ENCODE results near the gene IGIP.

The IGIP gene

DNA sequence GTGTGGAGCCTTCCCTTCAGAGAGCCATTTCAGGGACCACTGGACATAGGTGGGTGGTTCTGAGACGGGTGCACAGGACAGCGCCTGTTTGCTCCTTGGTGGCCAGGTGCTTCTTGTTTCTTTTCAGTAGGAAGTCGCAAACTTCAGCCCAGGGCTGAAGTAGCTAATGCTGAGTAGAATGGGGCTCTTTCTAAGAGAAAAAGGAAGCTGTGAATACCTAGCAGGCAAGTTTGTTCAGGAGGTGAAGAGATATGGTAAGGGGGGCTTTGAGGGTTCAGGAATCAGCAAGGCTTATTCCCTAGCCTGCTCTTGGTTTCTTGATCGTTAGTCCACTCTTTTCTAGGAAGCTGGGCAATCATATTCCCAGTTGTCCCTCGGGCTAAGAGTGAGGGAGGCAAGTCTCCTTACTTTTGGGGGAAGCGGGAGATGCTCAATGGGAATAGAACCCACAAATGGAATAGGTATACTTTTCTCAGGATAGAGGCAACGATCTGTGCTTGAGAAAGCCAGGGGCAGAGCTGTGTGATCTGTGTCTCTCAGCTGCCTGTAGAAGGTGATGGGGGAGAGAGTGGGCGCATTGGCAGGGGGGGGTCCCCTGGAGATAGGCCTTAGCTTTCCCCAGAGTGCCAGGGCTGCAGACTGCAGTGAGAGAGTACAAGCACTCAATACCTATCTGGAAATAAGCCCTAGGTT lies 13.7 kb upstream of the IGIP start:
- DNase-seq (ENCODE audit: low spot score): no peak

DNA sequence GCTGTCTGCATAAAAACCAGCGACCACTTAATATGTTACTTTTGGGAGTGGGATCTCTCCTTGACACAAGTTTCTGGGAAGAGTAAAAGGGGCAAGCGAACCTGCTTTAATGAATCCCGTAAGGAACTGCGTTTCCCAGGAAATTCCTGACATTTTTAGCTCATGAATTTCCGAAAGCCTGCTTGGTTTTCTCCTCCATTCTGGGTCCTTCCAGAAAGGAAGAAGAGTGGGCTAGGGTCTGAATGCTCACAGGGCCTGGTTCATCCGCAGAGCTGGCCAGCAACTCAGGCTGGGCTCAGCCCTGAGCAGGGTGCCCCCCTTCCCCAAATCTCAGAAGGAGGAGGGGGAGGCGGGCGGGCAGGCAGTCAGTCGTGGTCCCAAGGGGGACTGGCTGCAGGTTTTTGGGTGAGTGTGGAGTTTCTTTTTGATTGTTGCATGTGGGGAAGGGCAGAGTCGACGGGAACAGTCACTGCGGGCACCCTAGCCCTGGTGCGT lies 13.0 kb upstream of the IGIP start:
- no peak for DNase-seq (ENCODE audit: low spot score)

DNA sequence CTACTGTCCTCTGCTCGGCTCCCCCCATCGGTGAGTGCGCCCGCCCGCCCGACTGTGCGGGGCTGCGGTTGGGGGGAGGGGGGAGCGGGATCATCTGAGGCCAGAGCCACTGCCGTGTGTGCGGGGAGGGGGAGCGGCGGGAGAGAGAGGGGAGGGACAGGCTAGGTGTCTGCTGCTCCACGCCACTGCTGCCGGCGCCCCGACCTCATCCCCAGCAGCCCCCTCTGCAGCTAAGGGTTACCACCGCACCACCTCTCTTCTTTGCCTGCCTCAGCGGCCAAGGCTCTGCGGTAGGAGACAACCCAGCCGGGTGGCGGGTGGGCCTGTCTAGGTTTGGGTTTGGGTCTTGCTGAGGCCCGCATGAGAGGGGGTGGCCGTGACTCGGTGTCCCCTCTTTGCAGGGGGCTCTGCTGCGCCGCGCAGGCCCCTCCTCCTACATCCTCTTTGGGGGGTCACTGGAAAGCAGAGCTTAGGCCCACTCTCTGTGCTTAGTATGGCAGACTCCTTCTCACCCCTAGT lies 12.5 kb upstream of the IGIP start:
- DNase-seq (ENCODE audit: low spot score): no peak

DNA sequence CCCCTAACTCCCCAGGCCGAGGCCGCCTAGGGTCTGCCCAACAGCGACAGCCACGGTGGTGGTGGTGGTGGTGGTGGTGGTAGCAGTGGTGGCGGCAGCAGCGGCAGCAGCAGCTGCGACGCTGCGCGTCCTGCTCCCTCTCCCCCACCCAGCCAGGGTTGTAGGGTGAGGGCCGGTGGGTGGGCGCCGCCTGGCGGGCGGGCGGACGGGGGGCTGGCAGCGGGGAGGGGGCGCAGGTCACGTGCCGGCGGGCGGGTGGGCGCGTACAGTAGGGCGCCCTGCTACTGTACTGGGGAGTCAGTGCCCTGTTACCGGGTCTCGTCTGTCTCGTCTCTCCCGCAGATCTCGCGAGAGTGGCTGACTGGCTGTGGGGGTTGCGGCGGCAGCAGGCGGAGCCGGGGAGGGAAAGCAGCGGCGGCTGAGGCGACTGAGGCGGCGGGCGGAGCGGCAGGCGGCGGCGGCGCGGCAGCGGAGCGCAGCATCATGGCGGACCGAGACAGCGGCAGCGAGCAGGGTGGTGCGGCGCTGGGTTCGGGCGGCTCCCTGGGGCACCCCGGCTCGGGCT lies 12.0 kb upstream of the IGIP start, which contains the start of gene PURA:
TSS of gene PURA (plus strand) at position 411 of the 565 bp plus-strand sequence. CDS start at position 484, 73 bp downstream.
- DNase-seq (ENCODE audit: low spot score): peak; percentile 97

DNA sequence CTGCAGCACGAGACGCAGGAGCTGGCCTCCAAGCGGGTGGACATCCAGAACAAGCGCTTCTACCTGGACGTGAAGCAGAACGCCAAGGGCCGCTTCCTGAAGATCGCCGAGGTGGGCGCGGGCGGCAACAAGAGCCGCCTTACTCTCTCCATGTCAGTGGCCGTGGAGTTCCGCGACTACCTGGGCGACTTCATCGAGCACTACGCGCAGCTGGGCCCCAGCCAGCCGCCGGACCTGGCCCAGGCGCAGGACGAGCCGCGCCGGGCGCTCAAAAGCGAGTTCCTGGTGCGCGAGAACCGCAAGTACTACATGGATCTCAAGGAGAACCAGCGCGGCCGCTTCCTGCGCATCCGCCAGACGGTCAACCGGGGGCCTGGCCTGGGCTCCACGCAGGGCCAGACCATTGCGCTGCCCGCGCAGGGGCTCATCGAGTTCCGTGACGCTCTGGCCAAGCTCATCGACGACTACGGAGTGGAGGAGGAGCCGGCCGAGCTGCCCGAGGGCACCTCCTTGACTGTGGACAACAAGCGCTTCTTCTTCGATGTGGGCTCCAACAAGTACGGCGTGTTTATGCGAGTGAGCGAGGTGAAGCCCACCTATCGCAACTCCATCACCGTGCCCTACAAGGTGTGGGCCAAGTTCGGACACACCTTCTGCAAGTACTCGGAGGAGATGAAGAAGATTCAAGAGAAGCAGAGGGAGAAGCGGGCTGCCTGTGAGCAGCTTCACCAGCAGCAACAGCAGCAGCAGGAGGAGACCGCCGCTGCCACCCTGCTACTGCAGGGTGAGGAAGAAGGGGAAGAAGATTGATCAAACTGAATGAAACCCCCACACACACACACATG lies 11.2 kb upstream of the IGIP start:
- peak; percentile 38 for DNase-seq (ENCODE audit: low spot score)

DNA sequence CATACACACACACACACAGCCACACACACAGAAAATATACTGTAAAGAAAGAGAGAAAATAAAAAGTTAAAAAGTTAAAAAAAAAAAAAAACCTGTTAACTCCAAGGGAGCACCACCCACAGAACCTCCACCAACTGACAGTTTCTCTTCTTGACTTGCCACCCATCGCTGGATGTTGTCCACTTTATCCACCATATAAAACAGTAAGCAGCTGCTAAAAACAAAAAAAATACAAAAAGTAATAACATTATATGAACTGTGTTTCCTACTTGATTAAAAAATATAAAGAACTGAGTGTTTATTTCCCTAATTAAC lies 10.6 kb upstream of the IGIP start:
- DNase-seq (ENCODE audit: low spot score): no peak

DNA sequence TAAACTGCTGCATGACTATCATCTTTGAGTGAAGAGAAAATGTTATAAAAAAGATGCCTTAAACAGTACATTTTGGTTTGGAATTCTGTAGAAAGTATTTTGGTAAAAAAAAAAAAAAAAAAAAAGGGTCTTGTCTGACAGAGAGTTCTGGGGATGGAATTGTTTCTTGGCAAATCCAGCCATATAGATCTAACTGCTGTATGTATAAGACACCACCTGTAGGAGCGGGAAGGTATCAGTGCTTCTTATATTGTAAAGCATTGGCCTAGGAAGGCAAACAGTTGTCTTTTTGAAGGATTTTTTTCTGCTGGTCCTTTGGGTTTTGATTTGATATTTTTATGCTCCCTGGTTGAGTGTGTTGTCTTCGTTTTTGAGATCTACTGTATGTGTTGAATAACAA lies 9.0 kb upstream of the IGIP start:
- DNase-seq (ENCODE audit: low spot score): no peak

DNA sequence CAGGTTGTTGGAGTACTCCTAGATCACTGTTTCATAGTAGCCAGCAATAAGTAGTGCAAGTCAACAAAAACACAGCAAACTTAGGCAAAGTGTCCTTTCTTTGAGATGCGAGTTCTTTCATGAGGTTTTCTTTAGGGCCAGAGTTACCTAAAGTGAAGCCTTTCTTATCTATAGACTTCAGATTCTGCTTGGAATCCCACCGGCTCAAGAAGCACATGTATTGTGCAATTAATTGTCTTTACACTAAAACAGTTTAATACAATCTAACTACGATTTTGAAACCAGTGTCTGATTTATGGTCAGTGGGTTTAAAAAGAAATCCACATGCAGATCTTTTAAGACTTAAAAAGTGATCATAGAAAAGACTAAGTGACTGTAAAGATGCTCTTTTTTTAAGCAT lies 8.2 kb upstream of the IGIP start:
- no peak for DNase-seq (ENCODE audit: low spot score)

DNA sequence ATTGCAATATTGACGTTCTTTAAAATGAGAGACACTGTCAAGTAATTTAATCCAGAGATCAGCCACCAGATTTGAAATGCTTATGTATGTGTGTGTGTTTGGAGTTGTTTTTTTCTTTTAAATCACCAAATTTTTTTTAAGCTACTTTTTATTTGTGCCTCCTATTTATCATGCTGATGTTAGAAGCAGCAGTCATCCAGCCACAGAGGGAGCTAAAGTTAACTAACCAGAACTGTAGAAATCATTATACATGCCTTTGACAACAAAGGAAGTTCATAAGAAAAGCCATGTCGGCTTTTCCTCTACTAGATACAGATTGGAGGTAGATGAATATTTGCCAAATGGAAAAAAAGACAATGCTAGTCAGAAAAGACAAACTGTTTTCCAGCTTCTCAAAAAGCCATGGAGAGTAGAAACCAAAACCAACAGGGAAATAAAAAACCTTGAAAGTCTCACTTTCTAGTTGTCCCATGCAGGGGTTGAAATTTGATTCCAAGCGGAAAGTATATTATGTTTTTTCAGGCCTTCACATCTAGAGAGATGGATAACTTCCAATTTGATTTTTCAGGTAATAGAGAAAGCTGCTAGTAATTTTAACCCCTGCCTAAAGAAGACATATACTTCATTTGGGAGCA lies 7.3 kb upstream of the IGIP start:
- DNase-seq (ENCODE audit: low spot score): no peak

DNA sequence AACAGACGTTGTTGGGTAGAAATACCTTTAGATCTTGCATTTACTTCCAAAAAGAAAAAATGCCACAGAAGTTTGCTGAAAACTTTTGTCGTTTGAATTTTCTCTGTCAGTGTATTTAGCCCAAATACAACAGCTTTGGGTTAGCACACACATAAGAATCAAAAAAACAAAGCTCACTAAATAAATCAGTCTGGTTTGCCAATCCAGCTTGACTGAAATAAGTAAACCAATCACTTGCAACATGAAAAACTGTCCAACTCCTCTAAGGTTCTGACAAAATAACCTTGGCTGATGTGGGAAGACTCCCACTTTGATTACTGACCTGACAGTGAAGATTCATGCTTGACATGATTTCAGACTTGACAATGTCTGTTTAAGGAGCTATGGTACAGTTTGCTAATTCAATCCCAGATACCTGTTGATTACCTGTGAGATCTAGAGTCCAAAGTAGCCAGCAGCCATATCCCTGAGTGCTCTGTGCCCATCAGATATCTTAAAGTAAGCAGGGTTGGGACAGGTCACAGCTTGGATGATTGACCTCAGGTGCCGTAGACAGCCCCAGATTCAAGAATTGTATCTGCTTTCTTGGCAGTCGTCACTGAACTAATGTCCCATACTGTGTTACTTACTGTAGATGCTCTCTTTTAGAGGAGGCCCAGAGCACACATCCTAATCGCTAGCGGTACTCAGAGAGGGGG lies 727 bp downstream of the IGIP start:
- no peak for DNase-seq (ENCODE audit: low spot score)

DNA sequence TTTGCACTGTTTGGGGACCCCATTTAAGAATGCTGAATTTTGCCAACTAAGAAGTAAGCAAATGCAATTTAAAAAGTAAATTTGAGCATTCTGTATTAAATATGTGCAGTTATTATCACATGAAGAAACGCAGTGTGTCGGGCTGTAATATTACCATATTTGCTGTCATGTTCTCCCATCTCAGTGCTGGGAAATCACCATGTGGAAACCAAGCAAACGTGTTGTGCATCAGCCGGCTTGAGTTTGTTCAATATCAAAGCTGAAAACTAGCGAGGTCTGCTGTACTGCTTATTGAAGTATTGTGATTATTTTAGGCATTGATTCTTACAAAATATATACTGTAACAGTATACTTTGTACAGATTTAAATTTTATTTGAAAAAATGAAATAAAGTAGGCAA lies 2.6 kb downstream of the IGIP start:
- no peak for DNase-seq (ENCODE audit: low spot score)

DNA sequence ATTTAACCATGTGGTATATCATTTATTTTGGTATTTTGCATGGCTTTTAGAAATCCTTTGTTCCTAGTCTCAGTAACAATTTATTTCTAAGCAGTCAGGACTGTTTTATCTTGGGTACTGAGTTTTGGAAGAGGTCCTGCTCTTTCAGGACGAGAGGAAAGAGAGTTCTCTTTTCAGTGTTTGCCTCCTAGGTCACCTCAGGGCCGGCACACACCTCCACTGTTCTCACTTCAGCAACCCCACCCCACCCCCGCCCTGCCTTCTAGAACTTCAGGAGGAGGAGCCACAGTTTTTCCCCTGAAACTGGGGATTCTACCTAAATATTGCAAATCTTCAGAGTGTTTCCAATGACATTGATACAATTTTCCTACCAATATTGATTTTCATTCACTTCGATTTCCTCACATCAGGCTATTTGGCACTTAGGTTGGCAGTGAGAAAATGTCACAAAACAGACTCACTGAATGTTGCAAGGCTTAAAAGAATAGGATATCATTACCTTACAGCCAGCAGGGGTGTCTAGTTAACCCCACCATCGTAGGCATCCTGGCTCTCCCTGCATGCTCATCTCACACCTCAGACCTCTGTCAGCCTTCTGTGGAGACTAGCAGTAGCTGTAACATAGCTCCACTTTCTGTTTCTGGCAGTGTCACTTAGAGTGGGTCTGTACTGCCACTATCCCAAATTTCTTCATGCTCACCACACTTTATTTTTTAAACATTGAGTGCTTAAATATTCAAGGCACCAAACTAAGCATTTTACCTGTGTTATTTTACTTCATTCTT lies 5.4 kb downstream of the IGIP start:
- DNase-seq (ENCODE audit: low spot score): no peak

DNA sequence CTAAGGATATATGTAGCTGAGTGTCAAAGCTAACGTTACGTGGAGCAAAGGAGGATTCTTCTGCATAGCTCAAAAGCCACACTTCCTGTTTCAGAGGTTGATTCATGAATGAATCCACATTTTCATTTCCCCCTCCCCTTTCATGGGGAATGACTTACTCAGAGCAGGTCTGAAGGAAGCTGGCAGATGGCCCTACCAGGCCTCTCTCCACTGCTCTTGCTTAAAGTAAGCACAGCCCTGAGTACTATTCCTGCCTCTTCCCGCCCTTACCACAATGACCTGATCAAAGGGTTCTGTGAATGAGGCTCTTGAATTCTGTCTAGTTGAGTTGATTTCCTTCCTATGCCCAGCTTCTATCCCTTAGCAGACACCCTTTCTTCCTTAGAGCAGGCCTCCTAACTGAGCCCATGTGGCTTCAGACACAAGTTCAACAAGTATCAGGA lies 6.3 kb downstream of the IGIP start:
- peak; percentile 15 for DNase-seq (ENCODE audit: low spot score)

DNA sequence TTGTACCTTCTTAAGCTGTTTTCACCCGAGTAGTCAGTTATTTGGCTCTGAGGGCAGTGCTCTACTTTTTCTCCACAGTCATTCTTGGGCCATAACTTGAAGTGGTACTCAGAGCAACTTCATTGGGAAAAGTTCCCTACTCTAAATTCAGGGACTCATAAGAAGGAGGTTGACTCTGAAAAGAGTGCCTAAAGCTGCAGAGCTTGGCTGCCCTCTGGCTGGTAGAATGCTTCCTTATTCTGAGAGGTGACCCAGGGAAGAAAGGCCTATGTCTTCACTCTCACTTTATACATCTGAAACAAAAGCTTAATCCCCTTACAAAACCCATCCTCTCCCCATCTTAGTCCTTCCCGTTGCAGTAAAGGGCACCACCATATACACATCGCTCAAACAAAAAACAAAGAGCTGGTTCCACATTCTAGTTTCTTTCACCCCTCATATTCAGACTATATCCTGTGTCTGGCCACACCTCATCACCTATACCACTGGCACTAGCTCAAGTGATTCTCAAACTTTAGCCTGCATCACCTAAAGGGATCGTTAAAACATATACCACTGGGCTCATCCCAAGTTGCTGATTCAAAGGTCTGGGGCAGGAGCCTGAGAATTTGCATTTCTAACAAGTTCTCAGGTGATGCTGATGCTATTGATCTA lies 7.9 kb downstream of the IGIP start:
- DNase-seq (ENCODE audit: low spot score): no peak

DNA sequence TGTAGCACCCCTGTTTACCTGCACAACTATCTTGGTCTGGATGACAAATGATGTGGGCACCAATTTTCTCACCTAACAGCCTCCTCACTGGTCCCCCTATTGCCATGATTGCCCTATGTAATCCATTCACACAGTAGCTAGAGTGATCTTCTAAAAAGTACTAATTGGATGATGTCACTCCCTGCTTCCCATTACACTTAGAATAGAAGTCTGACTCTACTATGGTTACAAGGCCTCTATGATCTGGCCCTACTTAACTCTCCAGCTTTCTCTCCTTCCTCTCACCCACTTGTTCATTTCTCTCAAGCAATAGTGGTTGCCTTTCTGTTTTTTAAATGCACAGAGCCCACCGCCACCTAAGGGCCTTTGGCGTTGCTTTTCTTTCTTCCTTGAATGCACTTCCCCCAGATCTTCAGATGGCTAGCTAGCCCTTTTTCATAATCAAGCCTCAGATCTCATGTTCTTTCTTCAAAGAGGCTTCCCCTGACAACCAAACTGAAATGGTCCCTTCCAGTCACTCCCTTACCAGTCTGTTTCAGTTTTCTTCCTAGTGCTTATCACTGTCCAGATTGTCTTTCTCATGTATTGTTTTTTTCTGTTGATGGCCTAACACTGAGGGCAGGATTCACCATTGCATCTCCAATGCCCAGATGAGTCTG lies 8.7 kb downstream of the IGIP start:
- DNase-seq (ENCODE audit: low spot score): no peak

DNA sequence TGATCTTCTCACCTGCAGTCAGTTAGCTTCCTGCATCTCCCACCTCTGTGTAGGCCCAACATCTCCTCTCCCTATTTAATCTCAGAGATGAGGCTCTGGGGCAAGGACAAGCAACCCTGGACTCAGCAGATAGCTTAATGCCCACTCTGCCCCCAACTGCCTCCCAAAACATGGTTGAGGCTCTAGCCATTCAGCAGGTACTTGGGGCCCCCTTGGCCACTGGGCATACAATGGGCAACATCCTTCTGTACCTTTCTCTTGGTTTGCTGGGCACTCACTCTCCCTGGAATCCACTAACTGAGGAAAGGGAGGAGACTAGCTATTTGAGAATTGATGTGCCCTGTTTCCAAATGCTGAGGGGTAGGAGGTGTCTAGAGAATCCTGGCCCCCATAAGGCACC lies 9.4 kb downstream of the IGIP start:
- no peak for DNase-seq (ENCODE audit: low spot score)

DNA sequence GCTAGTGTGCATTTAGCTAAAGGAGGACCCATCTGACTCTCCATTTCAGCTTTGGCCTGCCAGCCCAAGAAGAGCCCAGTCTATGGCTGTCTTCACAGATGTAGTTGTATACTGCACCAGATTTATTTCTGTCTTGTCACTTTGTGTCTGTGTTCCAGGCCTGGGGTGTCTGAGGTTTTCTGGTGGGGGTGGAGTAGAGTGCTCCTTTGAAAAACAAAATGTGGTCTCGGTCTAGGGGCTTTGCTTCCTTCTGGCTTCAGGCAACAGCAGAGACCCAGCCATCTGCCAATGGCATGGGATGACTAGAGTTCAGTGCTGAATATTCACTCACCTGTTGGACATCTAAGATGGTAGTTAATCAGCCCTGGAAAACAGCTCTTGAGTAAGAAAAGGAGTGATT lies 10.9 kb downstream of the IGIP start:
- DNase-seq (ENCODE audit: low spot score): no peak

DNA sequence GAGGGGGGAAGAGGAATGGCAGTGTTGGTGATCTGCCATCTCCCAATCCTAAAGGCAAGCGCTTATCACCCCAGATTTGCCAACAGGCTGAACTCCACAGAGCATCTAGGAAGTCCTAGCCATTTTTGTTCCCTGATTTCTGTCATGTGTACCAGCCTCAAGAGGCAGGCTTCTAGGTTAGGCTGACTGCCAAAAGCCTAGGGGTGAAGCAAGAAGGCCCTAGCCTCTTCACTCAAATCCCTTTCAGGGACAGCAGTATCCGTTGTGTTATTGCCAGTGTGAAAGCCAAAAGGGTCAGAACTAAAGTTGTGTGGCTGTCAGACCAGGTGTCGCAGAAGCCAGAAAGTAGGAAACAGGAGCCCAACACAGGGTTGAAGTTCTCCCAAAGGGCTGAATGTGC lies 14.7 kb downstream of the IGIP start:
- no peak for DNase-seq (ENCODE audit: low spot score)

DNA sequence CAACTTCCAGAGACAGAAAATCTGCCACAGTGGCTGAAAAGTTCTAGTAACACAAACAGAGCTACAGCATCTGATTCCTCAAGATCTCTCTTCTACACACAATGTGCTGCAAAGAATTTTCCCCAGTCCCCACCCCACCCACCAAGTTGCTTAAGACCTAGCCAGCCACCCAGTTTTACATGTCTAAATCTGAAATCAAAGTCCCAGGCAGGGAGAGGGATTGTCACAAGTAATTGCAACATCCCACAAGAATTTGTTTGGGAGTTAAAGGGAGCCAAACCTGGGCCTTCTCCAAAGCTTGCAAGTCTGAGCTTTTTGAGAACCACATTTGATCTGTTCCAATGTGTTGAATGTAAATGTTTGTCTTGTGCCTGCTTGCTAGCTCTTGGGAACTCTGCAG lies 15.5 kb downstream of the IGIP start:
- DNase-seq (ENCODE audit: low spot score): no peak

DNA sequence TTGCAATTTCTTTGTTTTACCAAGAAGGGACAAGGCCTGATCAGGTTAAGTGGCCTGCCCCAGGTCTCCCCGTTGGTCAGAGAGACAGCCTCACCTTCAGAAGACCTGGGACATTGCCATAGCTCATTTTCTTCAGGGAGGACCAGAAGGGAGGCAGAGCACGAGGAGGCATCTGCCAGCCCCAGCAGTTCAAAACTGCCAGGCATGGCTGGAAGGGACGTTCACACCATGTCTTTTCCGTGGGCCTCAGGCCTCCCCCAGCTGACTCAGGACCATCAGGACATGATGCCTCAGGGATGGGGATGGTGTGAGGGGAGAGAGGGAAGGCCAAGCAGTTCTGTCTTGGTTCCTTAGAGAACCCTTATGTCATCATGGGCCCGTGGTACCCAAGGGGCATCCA lies 16.5 kb downstream of the IGIP start:
- DNase-seq (ENCODE audit: low spot score): no peak
